ENCODE data around the gene PDZD7. TPM values are rescaled to one million over a fixed set of nuclear protein-coding genes. Genes with fewer than 3 reads are reported as not detected.

PDZD7 gene
- total RNA-seq, 1 experiment from 2014 or later, result 6.1 TPM

DNA sequence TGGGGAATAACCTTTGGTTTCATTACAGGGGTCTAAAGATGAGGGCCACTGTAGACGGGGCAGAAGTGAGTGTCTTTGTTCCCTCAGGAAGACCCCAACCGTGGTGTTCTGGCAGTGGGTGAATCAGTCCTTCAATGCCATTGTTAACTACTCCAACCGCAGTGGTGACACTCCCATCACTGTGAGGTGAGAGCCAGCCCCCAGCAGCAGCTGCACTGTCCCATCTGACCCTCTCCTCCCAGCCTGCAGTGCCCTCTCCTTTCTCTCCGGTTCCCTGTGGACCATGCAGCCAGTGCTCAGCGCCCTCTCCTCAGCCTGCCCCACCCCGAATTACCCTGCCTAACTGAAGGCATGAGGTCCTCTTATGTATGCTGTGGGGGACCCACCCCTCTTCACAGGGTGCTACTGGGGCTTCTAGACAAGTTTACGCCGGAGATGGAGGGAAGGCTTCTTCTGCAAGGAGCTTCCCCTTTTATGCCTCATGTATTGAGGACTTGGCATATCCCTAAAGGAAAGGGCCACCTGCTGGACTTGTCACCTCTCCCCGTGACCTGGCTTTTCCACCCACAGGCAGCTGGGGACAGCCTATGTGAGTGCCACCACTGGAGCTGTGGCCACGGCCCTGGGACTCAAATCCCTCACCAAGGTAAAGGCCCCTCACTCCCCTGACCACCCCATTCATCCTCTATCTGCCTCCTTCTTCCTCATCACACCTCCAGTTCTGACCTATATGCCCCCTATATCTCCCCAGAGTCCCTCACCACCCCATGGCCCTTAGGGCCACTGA, 5.2 kb upstream of the PDZD7 start:
- Histone ChIP-seq H2AFZ (ENCODE audit: low read depth, low read length, poor library complexity, severe bottlenecking) (no peak overlapping the region), H3K9ac (ENCODE audit: low read length) (no peak overlapping the region), H3K4me2 (ENCODE audit: low read length) (no peak overlapping the region), H3K36me3 (ENCODE audit: control insufficient read depth in 1 of 2, insufficient read depth in 2 of 2, low read length in 2 of 2) (peaks cover 22 to 43% of the 10 kb centered on the region in 2 experiments), H3K79me2 (ENCODE audit: insufficient read depth, low read length) (peaks cover 12% of the 10 kb centered on the region), H3K27me3 (ENCODE audit: insufficient read depth, low read length) (no peaks in the 10 kb centered on the region), H3K4me3 (replicated peaks in 1 of 2; ENCODE audit: low read depth in 1 of 2, low read length in 2 of 2) (no peak overlapping the region), H3K4me1 (ENCODE audit: control insufficient read depth in 1 of 2, insufficient read depth in 2 of 2, low read length in 2 of 2) (peaks cover 15 to 30% of the 10 kb centered on the region in 2 experiments), H4K20me1 (ENCODE audit: insufficient read depth) (no peaks in the 10 kb centered on the region), H3K27ac (ENCODE audit: low read depth, low read length) (no peak overlapping the region), H3K9me2 (ENCODE audit: insufficient read depth) (no peaks in the 10 kb centered on the region), H3K9me3 (ENCODE audit: control insufficient read depth in 1 of 2, insufficient read depth in 1 of 2, low read depth in 1 of 2, low read length in 2 of 2) (no peaks in the 10 kb centered on the region)
- ChIA-PET CTCF (no interaction called here), RAD21 (ENCODE audit: low non-redundant PET in 1 of 2, low total read pairs in 2 of 2, uncharacterized antibody in 2 of 2, unreplicated experiment in 2 of 2) (no interaction called here), POLR2A (no interaction called here)
- BruUV-seq (replicated peaks), result no TSS peak
- TF ChIP-seq JUND (IDR thresholded peaks at IDR 0.05) (no peak), EZH2phosphoT487 (IDR thresholded peaks at IDR 0.05; ENCODE audit: borderline replicate concordance) (no peak), FOSL1 (IDR thresholded peaks at IDR 0.05; ENCODE audit: low read depth) (no peak), POLR2A (IDR thresholded peaks at IDR 0.05; ENCODE audit: borderline replicate concordance, extremely low read depth, insufficient read depth, insufficient read length) (no peak), EZH2 (IDR thresholded peaks at IDR 0.05) (no peak), YY1 (IDR thresholded peaks at IDR 0.05; ENCODE audit: extremely low read depth, insufficient replicate concordance, low read depth, low read length) (no peak), SIN3A (IDR thresholded peaks at IDR 0.05; ENCODE audit: low read depth) (no peak), RAD21 (IDR thresholded peaks at IDR 0.05; ENCODE audit: low read depth) (no peak), SRF (IDR thresholded peaks at IDR 0.05; ENCODE audit: low read depth) (no peak), ELF1 (IDR thresholded peaks at IDR 0.05; ENCODE audit: borderline replicate concordance, low read depth) (no peak), TCF7L2 (IDR thresholded peaks at IDR 0.05; ENCODE audit: borderline replicate concordance, extremely low read depth, insufficient read depth, insufficient read length) (no peak), CEBPB (IDR thresholded peaks at IDR 0.05; ENCODE audit: low read depth) (no peak), CBX3 (IDR thresholded peaks at IDR 0.05; ENCODE audit: low read depth) (no peak), SP1 (IDR thresholded peaks at IDR 0.05; ENCODE audit: low read depth) (no peak)
- TF ChIP-seq, protein P1, sequence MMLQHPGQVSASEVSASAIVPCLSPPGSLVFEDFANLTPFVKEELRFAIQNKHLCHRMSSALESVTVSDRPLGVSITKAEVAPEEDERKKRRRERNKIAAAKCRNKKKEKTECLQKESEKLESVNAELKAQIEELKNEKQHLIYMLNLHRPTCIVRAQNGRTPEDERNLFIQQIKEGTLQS (IDR thresholded peaks at IDR 0.05), result no peak
- no peak for DNase-seq (ENCODE audit: low read depth, low spot score)
- ATAC-seq, result no peak
- intact Hi-C loops (cut with micrococcal nuclease), result no loop called here
